HL-60 (cell line): ENCODE measurements around the gene SLC5A1.

ENCODE experiments used
- DNase-seq, 2 experiments: peaks; one replicate each; pipeline ENCODE4 v3.0.0-alpha.2; 2010 to 2020; ENCODE audit warnings: low read depth in 1 of 2, low spot score in 1 of 2
- H3K27ac ChIP-seq: fragments of 250-450 bp; sonication (Bioruptor Pico); replicated peaks from 2 replicates; pipeline ENCODE4 v1.5.1; 2020; ENCODE audit warnings: mild to moderate bottlenecking, moderate library complexity
- H3K27me3 ChIP-seq: fragments of 250-450 bp; sonication (Bioruptor Pico); 2 replicates; pipeline ENCODE4 v1.5.1; 2021; ENCODE audit warnings: mild to moderate bottlenecking, moderate library complexity; ENCODE audit not compliant: insufficient read depth, poor library complexity, severe bottlenecking
- H3K4me3 ChIP-seq: replicated peaks from 2 replicates; pipeline ENCODE4 v1.5.1; 2011; ENCODE audit warnings: mild to moderate bottlenecking, control low read depth, low read length; ENCODE audit not compliant: insufficient read depth
- GABPA ChIP-seq: IDR thresholded peaks from 2 replicates; pipeline ENCODE4 v1.6.1; 2012; ENCODE audit warnings: low read depth
- POLR2AphosphoS5 ChIP-seq: IDR thresholded peaks from 2 replicates; pipeline ENCODE4 v1.6.1; 2012; ENCODE audit warnings: low read depth
- SPI1 ChIP-seq: IDR thresholded peaks from 2 replicates; pipeline ENCODE4 v1.6.1; 2012; ENCODE audit warnings: low read depth, mild to moderate bottlenecking, borderline replicate concordance
- TF ChIP-seq, protein P1 (sequence below): IDR thresholded peaks from one replicate; pipeline ENCODE4 v1.5.1; 2011; ENCODE audit warnings: low read length, control low read depth, inconsistent platforms; ENCODE audit not compliant: insufficient read depth
- TF ChIP-seq, protein P2 (sequence below): IDR thresholded peaks from 2 replicates; pipeline ENCODE4 v1.6.1; 2012; ENCODE audit warnings: low read depth; ENCODE audit not compliant: insufficient replicate concordance

Gene SLC5A1

DNA sequence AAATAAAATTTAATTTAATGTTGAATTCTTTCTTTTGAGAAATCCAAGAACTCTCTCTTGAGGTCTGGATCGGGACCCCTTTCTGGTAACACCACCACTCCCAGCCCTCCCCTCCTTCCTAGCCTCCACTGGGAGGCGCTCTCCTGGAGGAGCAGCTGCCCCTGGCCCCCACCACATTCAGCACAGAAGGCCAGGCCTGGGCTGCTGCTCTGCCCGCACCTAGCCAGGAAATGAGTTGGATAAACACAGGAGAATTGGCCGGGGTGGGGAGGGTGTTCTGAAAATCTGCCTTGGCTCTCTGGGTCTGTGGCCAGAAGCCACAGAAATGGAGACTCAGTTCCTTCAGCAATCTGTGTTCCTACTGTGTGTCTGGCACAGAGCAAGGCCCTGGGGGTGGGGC lies 84.8 kb downstream of the SLC5A1 start:
- H3K27ac ChIP-seq: no peak overlapping the region

GRCh38 chr22:32130464-32130863 lies 87.4 kb downstream of the SLC5A1 start:
- H3K27me3 ChIP-seq: no peaks in the 10 kb centered on the region
- no peak for DNase-seq
- H3K27ac ChIP-seq: no peak overlapping the region
- TF ChIP-seq POLR2AphosphoS5: no peak
- no peak for TF ChIP-seq GABPA
- TF ChIP-seq, protein P1, sequence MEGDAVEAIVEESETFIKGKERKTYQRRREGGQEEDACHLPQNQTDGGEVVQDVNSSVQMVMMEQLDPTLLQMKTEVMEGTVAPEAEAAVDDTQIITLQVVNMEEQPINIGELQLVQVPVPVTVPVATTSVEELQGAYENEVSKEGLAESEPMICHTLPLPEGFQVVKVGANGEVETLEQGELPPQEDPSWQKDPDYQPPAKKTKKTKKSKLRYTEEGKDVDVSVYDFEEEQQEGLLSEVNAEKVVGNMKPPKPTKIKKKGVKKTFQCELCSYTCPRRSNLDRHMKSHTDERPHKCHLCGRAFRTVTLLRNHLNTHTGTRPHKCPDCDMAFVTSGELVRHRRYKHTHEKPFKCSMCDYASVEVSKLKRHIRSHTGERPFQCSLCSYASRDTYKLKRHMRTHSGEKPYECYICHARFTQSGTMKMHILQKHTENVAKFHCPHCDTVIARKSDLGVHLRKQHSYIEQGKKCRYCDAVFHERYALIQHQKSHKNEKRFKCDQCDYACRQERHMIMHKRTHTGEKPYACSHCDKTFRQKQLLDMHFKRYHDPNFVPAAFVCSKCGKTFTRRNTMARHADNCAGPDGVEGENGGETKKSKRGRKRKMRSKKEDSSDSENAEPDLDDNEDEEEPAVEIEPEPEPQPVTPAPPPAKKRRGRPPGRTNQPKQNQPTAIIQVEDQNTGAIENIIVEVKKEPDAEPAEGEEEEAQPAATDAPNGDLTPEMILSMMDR: no peak
- TF ChIP-seq, protein P2, sequence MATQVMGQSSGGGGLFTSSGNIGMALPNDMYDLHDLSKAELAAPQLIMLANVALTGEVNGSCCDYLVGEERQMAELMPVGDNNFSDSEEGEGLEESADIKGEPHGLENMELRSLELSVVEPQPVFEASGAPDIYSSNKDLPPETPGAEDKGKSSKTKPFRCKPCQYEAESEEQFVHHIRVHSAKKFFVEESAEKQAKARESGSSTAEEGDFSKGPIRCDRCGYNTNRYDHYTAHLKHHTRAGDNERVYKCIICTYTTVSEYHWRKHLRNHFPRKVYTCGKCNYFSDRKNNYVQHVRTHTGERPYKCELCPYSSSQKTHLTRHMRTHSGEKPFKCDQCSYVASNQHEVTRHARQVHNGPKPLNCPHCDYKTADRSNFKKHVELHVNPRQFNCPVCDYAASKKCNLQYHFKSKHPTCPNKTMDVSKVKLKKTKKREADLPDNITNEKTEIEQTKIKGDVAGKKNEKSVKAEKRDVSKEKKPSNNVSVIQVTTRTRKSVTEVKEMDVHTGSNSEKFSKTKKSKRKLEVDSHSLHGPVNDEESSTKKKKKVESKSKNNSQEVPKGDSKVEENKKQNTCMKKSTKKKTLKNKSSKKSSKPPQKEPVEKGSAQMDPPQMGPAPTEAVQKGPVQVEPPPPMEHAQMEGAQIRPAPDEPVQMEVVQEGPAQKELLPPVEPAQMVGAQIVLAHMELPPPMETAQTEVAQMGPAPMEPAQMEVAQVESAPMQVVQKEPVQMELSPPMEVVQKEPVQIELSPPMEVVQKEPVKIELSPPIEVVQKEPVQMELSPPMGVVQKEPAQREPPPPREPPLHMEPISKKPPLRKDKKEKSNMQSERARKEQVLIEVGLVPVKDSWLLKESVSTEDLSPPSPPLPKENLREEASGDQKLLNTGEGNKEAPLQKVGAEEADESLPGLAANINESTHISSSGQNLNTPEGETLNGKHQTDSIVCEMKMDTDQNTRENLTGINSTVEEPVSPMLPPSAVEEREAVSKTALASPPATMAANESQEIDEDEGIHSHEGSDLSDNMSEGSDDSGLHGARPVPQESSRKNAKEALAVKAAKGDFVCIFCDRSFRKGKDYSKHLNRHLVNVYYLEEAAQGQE: no peak
- no peak for TF ChIP-seq SPI1
- no peak overlapping the region for H3K4me3 ChIP-seq

More for the DNA sequence above, 84.8 kb downstream of the SLC5A1 start:
- H3K27me3 ChIP-seq: no peaks in the 10 kb centered on the region
- no peak for DNase-seq
- no peak overlapping the region for H3K4me3 ChIP-seq
- TF ChIP-seq SPI1: no peak
- TF ChIP-seq, protein P1: no peak
- TF ChIP-seq POLR2AphosphoS5: no peak
- no peak for TF ChIP-seq GABPA
- TF ChIP-seq, protein P2: no peak

DNA sequence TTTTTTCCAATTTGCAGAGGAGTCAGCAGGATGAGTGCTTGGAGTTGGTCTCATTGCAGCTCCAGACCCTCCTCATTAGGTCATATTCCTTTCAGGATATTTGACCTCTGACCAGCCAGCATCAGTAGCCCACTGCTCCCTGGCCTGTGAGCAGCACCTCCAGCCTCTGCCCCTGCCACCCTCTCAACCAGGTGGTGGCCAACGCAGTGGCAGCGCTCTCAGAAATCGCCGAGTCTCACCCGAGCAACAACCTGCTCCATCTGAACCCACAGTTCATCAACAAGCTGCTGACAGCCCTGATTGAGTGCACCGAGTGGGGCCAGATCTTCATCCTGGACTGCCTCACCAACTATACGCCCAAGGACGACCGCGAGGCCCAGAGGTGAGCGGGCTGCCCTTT lies 89.1 kb downstream of the SLC5A1 start:
- TF ChIP-seq GABPA: no peak
- TF ChIP-seq, protein P2: no peak
- no peak for TF ChIP-seq POLR2AphosphoS5
- DNase-seq: no peak
- no peaks in the 10 kb centered on the region for H3K27me3 ChIP-seq
- H3K27ac ChIP-seq: no peak overlapping the region
- H3K4me3 ChIP-seq: no peak overlapping the region

DNA sequence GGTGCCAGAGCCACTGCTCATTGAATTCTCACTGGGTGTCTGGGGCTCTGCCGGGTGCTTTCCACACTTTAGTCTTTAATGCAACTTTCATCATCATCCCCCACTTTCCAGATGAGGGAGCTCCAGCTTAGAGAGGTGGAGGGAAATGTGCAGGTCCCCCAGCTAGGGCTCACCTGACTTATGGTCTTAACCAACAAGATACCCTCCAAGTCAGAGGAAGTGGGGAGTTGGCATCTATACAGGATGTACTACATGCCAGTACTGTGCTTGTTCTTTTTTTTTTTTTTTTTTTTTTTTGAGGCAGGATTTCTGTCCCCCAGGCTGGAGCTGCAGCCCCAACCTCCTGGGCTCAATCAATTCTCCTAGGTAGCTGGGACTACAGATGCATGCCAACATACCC lies 89.7 kb downstream of the SLC5A1 start:
- Histone ChIP-seq H3K27me3 (no peaks in the 10 kb centered on the region), H3K4me3 (no peak overlapping the region), H3K27ac (no peak overlapping the region)
- no peak for DNase-seq
- no peak for TF ChIP-seq POLR2AphosphoS5
- TF ChIP-seq, protein P1: no peak
- no peak for TF ChIP-seq SPI1
- TF ChIP-seq GABPA: no peak
- TF ChIP-seq, protein P2: no peak
